HFF-Myc (cell line): ENCODE data around the gene FAHD1.

Experiments used
- DNase-seq: peaks from one replicate; pipeline ENCODE4 v3.0.0-alpha.2; 2011; ENCODE audit warnings: low read depth; ENCODE audit errors: extremely low read depth
- H3K4me3 ChIP-seq: replicated peaks from 2 replicates; pipeline ENCODE4 v1.5.1; 2011; ENCODE audit warnings: low read depth, mild to moderate bottlenecking, control low read depth, low read length
- TF ChIP-seq, protein P1 (sequence below): IDR thresholded peaks from 2 replicates; pipeline ENCODE4 v1.5.1; 2012; ENCODE audit warnings: mild to moderate bottlenecking, low read depth, low read length, control low read depth; ENCODE audit errors: missing control alignments

FAHD1 gene

DNA sequence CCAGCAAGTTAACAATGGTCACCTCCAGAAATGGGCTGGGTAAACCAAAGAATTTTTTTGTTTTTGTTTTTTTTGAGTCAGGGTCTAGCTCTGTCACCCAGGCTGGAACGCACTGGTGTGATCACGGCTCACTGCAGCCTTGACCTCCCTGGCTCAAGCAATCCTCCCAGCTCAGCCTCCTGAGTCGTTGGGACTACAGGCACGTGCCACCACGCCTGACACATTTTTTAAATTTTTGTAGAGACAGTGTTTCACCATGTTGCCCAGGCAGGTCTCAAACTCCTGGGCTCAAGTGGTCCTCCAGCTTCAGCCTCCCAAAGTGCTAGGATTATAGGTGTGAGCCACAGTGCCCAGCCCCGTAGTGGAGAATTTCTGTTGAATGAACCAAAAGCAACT is 46.3 kb upstream of the FAHD1 start:
- DNase-seq: no peak
- TF ChIP-seq, protein P1, sequence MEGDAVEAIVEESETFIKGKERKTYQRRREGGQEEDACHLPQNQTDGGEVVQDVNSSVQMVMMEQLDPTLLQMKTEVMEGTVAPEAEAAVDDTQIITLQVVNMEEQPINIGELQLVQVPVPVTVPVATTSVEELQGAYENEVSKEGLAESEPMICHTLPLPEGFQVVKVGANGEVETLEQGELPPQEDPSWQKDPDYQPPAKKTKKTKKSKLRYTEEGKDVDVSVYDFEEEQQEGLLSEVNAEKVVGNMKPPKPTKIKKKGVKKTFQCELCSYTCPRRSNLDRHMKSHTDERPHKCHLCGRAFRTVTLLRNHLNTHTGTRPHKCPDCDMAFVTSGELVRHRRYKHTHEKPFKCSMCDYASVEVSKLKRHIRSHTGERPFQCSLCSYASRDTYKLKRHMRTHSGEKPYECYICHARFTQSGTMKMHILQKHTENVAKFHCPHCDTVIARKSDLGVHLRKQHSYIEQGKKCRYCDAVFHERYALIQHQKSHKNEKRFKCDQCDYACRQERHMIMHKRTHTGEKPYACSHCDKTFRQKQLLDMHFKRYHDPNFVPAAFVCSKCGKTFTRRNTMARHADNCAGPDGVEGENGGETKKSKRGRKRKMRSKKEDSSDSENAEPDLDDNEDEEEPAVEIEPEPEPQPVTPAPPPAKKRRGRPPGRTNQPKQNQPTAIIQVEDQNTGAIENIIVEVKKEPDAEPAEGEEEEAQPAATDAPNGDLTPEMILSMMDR: no peak
- no peak overlapping the region for H3K4me3 ChIP-seq

DNA sequence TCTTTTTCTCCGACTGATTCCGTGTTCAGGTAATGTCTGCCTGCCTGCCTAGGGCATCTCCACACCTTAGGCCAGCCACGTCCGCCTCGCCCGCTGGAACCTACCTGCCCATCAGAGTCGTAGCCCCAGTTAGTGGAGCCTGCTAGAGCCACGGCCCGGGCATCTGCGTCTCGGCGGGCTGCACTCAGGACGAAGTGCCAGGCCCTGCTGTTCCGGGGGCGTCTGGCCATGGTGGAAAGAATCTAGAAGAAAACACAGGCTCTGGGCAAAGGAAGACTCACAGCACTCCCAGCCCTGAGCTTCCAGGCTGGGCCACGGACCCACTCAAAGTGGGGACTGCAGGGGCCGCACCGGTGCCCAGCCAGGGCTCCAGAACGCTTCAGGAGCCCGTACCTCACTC is 45.8 kb upstream of the FAHD1 start:
- peak overlapping the region; percentile 80 for H3K4me3 ChIP-seq
- DNase-seq: no peak
- TF ChIP-seq, protein P1: no peak

DNA sequence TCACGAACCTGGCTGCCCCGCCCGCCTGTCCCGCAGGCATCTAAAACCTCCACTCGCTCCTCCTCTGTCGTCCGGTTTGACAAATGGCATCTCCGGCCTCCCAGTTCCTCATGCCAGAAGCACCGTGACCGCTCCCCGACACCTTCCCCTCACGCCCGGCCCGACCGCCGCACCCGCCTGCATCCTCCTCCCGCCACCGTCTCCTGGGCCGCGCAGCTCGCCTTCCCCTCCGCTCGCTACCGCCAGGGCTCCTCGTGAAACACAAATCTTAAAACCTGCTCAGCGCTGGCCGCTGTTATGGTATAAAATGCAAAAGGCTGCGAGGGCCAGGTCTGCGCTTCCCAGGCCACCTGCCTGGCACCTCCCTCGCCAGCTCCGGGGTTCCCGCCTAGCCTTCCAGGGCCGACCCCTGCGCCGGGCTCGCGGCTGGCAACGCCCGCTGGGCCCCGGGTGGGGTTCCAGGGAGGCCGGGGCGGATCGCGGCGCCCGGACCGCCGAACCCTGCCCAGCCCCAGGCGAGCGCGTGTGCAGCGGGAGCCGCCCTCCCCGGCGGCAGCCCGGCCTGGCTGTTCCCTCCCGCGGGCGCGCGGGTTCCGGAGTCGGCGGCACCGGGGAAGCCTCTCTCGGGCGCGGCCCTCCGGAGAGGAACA is 45.1 kb upstream of the FAHD1 start:
- TF ChIP-seq, protein P1: no peak
- DNase-seq: no peak
- H3K4me3 ChIP-seq: peak overlapping the region; percentile 80

DNA sequence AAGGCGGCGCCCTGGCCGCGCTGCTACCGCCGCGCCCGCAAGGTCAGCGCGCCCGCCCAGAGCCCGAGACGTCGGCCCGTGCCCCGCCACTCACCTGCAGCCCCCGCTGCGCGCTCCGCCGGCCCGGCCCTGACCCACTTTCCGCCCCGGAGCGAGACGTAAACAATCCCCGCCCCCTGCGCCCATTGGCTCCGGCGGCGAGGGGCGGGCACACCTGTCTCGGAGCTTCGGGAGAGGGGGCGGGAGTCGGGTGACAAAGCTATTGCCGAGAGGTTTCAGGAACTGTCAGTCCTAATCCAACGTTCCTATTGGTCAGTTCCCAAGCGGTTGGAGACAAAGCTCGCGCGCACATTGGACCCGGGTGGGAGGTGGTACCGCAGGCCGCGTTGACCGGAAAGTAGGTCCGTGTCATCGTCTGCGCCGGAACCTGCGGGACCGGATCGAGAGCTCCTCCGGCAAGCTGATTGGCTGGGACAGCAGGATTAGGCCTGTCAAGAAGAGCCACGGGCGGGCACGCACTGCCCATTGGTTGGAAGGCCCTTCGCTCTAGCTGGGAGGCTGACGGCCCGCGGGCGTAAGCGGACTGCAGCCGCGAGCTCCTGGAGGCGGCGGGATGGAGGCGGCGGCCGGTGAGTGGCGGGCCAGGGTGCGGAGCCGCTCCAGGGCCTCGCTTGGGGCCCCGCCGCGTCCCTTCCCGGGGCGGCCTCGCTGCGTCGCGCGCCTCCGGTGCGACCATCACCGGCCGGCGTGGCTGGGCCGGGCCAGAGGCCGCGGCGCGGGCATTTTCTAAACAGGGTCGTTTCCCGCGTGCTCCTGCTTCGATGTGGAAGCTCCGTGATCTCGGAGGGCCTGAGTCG is 44.4 kb upstream of the FAHD1 start, which contains the start of the genes NUBP2 and SPSB3:
Gene NUBP2 (plus strand): TSS at position 553 of the 857 bp plus-strand sequence. CDS start 61 bp downstream, at position 614.
Gene SPSB3 (minus strand): TSS at position 164 of the 857 bp plus-strand sequence. CDS start 1,088 bp downstream, outside the sequence.
- H3K4me3 ChIP-seq: peak within 1 kb of the TSS; percentile 80
- DNase-seq: peak; percentile 100
- TF ChIP-seq, protein P1: no peak

DNA sequence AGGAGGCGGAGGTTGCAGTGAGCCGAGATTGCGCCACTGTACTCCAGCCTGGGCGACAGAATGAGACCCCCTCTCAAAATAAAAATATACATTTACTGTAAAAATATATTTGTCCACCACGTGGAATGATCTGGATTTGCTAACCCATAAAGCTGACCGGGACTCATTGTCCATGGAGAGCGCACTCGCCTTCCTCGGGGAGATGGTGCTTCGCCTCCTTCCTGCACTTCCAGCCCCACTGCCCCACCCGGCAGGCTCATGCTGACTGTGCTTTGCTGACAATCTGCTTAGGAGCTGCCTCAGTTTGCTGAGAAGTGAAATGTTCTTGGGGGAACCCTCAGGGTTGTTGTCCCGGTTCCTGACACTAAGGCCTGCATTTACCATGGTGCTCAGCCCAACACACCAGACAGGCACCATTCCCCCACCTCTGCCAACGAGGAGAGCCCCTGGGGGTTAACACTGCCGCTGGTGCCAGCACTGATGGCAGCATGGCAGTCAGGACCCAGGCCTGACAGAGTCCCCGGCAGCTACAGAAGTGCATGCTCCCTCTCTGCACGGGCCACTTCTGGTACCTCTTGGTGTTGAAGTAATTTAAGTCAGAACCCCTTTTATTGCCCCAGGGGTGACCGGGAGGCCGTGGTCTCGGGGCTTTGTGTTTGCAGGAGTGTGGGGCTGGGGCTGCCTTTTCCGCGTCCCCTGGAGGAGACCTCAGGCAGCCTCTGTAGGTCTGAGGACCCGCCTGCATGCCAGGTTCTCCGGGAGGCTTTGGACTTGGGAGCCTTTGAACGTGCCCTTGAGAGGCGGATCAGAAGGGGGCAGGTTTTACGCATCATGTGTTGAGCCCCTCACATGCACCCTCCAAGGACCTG is 41.8 kb upstream of the FAHD1 start:
- TF ChIP-seq, protein P1: no peak
- no peak for DNase-seq
- H3K4me3 ChIP-seq: no peak overlapping the region

DNA sequence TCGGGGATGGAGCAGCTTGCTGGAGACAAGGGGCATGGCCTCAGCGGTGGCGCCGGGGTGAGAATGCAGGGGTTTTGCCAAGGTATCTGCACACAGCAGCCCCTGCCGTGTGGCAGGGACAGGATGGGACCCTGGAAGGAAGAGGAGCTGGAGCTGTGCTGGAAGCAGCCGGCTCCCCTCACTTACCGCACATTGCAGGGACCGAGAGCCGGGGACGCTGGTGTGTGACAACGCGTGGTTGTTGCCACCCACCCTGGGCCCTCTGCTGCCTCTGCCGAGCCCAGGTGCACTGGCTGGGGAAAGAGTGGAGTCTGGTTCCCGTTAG is 41.2 kb upstream of the FAHD1 start:
- DNase-seq: no peak
- TF ChIP-seq, protein P1: no peak
- H3K4me3 ChIP-seq: no peak overlapping the region
